Upper lobe of left lung (tissue), 4 donors: ENCODE data around the gene NDUFV2.

ENCODE experiments used
- CTCF ChIP-seq, 6 experiments: fragments of 450-650 bp in 4 of 6; fragments of 200-600 bp in 2 of 6; sonication (generic) in 2 of 6; IDR thresholded peaks; one replicate each; pipeline ENCODE4 v1.5.1; 2016 to 2019; ENCODE audit warnings: antibody characterized with exemption in 6 of 6
- POLR2AphosphoS5 ChIP-seq, 2 donors: sonication (generic); formaldehyde crosslinking; IDR thresholded peaks; one replicate each; pipeline ENCODE4 v1.5.1; 2017; ENCODE audit warnings: antibody characterized with exemption in 2 of 2

GRCh38 chr18:9057646-9058045, 44.9 kb upstream of the NDUFV2 start:
- TF ChIP-seq CTCF (IDR thresholded peaks at IDR 0.05), result no peak
- TF ChIP-seq POLR2AphosphoS5 (IDR thresholded peaks at IDR 0.05), result no peak
